ENCODE measurements around the gene BIK.

Gene BIK

DNA sequence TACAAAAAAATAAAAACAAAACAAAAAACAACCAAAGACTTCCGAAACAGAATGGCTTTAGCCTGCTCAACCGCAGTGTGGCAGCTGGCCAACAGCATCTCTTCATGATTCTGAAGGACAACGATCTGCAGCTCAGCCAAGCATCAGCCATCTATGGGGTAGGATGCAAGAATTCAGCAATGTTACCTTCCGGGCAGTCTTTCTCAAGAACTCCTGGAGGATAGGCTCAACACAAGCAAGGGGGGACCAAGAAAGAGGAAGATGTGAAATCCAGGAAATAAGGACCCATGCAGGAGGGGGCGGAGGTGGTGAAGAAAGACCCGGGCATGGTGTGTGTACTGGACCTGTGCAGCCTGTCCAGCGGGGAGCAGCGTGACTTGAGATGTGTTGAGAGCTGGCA lies 37.3 kb downstream of the BIK start:
- no peak for TF ChIP-seq CTCF (IDR thresholded peaks at IDR 0.05; ENCODE audit: insufficient read depth, low read depth, low read length, missing control alignments)
- peak; percentile 75 for DNase-seq (ENCODE audit: low read depth)
- H3K4me3 ChIP-seq (ENCODE audit: low read depth, low read length): no peak overlapping the region

DNA sequence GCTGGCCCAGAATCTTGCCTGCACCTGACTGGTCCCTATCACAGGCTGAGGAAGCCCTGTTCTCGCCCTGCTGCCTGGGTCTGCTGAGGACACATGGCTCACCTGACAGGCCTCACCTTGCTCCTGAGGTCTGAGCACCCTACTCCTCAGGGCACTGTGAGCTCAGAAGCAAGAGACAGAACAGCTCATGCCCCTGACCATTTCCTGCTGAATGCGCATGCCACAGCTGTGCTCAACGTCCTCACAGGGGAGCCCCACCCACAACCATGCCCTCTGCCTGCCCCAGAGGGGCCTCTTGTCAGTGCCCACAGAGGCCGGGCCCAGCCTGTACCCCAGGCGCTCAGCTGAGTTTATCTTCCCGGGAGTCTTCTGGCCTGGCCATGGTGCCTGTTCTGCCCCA lies 38.0 kb downstream of the BIK start:
- DNase-seq (ENCODE audit: low read depth): no peak
- no peak for TF ChIP-seq CTCF (IDR thresholded peaks at IDR 0.05; ENCODE audit: insufficient read depth, low read depth, low read length, missing control alignments)
- H3K4me3 ChIP-seq (ENCODE audit: low read depth, low read length): no peak overlapping the region

GRCh38 chr22:43150731-43151206 lies 40.2 kb downstream of the BIK start:
- TF ChIP-seq CTCF (IDR thresholded peaks at IDR 0.05; ENCODE audit: insufficient read depth, low read depth, low read length, missing control alignments): no peak
- DNase-seq (ENCODE audit: low read depth): no peak
- H3K4me3 ChIP-seq (ENCODE audit: low read depth, low read length): peak overlapping the region; percentile 69

DNA sequence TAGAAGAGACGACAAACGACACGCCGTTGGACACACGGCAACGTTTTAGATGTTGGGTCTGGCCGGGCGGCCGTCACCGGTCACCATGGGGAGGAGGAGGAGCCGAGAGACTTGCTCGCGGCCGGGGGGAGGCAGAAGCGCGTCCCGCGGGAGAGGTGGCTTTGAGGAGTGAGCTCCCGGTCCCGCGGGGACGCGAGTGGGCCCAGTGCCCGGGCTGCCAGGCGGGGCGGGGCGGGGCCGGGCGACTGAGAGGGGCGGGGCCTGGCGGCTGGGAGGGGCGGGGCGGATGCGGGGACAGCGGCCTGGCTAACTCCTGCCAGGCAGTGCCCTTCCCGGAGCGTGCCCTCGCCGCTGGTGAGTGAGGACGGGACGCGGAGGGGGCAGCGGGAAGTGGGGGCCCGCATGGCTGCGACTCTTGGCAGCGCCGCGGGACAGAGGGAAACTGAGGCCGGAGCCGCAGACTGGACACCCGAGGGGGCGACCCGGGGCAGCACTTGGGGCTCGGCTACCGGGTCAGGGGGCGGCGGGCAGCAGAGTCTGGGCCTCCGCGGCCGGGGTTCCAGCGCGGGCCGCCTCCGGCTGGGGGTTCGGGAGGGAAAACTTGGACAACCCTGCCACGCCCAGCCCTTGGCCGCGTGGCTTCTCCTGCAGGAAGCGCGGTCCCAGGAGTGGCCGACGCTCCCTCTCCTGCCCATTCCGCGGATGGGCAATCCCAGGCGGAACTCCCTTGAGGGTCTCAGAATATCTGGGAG lies 40.9 kb downstream of the BIK start, which contains the start of gene TSPO:
Gene TSPO (plus strand): TSS at position 309 of the 752 bp plus-strand sequence. CDS start 7,680 bp downstream, outside the sequence.
- peak; percentile 42 for DNase-seq (ENCODE audit: low read depth)
- peak within 1 kb of the TSS; percentile 69 for H3K4me3 ChIP-seq (ENCODE audit: low read depth, low read length)
- TF ChIP-seq CTCF (IDR thresholded peaks at IDR 0.05; ENCODE audit: insufficient read depth, low read depth, low read length, missing control alignments): no peak

GRCh38 chr22:43152003-43152356 lies 41.4 kb downstream of the BIK start:
- peak overlapping the region; percentile 69 for H3K4me3 ChIP-seq (ENCODE audit: low read depth, low read length)
- no peak for DNase-seq (ENCODE audit: low read depth)
- no peak for TF ChIP-seq CTCF (IDR thresholded peaks at IDR 0.05; ENCODE audit: insufficient read depth, low read depth, low read length, missing control alignments)

GRCh38 chr22:43152357-43153071 lies 42.0 kb downstream of the BIK start:
- peak overlapping the region; percentile 69 for H3K4me3 ChIP-seq (ENCODE audit: low read depth, low read length)
- peak; percentile 51 for DNase-seq (ENCODE audit: low read depth)
- TF ChIP-seq CTCF (IDR thresholded peaks at IDR 0.05; ENCODE audit: insufficient read depth, low read depth, low read length, missing control alignments): no peak
